HG03565 (cell line): ENCODE data around the gene C12orf50.
"Not testable (repeated sequence)": the region's sequence is repeated elsewhere in the genome, so short reads cannot be mapped to it uniquely, and the experiment has no call there.

Source experiments
- ATAC-seq: cut with Tn5 transposase; IDR thresholded peaks from one replicate; pipeline ENCODE4 v1.9.1; 2021; ENCODE audit warnings: mild to moderate bottlenecking, moderate library complexity; ENCODE audit not compliant: unreplicated experiment

The C12orf50 gene, protein sequence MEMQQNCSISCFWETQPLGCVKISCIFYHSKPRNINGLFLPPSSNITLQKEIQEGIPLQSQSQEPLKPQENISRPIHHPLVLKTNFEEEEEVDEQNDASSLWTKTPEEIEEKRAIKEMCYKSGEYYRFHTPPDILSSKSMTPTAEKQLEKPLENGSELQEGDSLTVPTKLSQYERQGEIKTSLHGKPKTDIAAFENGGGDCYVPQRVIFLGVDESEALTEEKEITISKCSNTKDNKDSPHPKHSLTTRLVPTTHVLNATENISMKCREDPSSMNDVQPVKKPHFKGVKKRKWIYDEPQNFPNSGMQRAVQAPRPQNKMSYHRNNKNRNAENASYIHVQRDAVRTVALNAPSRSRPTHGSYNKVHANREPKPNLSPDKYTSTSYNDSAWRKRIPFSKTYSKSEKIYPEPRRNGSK

DNA sequence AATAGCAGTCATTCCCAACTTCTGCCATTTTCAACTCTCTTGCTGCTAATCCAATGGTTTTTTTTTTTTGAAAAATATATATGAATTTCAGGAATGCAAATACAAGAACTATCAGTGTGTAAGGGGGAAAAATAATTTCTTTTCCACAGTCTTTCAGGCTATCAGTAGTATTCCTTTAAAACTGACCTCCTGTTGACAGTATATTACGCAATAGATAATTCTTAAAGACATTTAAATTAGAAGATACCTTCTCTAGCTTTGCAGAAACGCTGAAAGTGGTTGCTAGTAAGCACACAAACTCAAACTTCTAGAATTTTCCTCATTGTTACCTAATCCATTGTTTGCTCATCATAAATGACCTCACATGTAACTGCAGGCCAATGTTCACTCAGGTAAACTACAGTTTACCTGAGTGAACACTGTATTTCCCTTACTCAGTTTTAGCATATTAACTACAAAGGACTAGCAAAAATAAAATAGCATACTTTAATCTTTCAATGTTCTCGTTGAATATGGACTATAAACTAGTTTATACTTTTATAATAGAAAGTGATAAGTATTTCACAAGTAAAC is at the start of gene C12orf50:
TSS of gene C12orf50 (minus strand) at position 309 of the 573 bp plus-strand sequence. CDS start 2,439 bp downstream, outside the sequence.
- ATAC-seq, result no peak

DNA sequence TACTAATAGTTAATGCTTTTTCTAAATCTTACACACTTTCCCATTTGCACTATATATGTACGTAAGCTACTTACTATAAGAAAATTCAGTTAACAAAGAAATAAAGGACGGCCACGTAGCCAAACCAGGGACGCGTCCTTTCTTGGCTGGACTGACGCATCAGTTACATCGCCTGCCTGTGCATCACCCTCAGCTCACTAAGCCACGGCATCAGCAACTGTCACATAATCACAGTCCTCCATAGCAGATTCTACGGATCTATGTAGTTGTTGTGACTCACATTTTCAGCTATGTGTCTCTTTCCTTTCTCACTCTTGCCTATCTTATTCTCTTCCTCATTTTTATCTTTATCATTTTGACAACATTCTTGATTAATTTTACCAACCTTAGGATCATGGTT is 38.1 kb upstream of the C12orf50 start:
- ATAC-seq, result no peak

DNA sequence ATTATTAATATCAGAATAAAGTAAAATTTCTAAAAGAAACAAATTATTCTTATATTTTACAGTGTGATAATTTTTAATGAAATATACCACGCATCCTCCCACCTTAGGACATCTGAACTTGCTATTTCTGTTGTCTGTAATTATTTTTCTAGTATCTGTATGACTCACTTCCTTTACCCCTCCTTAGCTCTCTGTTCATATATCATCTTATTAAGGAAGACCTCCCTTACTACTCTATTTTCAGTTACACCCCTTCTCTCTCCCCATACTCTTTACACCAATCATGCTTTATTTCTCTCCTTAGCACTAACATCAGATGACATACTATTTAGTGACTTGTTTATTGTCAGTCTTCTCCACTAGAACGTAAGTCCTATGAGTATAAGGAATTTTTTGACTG is 34.2 kb upstream of the C12orf50 start:
- ATAC-seq, result peak; percentile 94

DNA sequence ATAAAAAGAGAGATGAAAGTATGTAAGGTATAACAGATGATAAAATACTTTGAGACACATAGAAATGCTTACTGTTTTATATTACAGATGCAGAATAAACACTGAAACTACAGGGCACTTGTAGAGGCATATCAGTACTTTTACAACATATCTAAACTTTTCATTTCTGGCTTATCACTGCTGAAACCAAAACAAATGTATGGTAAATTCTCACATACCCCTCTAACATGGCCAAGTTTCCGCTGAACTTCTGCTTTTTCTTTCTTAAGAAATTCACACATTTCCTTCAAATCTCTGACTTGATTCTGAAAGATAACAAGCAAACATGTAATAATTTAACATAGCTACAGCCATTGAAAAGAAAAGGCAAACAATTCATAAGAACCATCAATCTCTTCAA is 33.3 kb upstream of the C12orf50 start:
- peak; percentile 66 for ATAC-seq

DNA sequence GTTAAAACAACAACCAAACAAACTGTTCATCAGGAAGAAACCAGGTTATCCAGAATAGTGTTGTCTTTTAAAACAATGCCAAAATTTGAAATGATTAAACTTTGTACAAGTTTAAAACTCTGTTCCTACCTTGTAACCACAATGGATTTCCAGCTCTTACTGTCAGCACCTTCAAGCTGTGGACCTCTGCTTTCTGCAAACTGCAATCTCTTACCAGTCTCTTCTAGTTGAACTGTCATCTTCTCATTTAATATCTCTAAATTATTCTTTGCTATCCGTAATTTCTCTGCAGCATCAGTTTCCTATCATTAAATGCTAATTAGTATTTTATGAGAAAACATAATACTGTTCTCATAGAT is 29.5 kb upstream of the C12orf50 start:
- ATAC-seq, result no peak

DNA sequence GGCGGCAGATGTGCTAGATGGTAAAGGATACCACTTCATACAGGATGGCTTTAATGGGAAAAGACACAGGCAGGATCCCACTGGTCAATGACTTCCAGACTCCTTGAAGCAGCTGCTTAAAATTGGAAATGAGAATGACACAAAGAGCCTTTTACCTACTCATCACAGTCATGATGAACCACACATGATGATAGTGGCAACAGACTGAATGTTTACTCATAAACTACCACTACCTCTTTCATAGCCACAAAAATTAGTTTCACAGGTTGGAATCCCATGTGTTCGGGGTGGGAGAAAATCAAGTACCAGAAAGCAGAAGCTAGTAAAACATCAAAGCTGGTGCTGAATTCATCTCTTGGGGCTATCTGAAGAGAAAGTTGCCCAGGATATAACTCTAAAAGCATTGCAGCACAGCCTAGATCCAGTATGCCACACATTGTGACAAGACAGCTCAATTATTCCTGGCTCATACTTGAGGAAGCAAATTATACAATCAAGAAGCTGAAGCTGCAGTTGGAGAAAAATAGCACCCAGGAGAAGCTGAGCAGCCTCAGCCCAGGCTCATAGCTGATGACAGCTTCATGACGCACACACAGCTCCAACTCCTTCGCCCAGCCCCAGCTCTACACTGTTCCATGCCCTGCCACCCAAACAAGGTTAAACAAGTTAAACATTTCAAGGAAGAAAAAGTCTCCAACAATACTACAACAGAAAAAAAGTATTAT is 29.0 kb upstream of the C12orf50 start:
- no peak for ATAC-seq

DNA sequence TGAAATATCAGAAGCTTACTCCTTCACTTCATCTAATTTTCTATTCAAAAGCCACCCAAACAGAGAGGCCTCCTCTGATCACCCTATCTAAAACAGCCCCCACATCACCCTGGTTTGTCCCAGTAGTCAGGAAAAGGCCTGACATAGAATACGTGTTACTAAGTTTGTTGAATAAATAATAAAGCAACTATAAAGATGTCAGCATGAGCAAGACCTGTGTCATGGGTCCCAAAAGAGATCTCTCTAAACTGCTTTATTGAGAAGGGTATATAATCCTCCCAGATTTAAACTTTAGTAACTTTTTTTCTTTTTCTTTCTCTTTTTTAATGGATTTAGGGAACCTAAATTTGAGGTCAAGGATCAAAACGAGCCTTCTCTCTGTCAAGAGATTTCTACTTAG is 27.4 kb upstream of the C12orf50 start:
- ATAC-seq, result no peak

DNA sequence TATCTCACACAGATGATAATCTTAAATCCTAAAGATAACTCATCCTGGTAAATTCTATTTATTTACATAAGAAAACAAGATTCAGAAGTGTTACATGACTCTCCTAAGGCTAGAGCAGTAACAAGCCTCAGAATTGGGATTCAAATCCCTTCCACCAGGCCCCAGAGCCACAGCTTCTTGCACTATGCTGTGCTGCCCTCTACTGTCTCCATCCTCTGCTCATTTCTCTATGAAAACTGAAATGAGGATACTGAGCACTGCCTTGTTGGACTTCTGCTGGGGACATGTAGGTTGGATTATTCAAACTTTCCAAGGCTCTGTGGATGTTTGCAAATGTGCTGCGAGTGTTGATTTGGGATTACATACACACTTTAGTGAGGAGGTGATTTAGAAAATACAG is 23.5 kb upstream of the C12orf50 start:
- ATAC-seq, result peak; percentile 60

DNA sequence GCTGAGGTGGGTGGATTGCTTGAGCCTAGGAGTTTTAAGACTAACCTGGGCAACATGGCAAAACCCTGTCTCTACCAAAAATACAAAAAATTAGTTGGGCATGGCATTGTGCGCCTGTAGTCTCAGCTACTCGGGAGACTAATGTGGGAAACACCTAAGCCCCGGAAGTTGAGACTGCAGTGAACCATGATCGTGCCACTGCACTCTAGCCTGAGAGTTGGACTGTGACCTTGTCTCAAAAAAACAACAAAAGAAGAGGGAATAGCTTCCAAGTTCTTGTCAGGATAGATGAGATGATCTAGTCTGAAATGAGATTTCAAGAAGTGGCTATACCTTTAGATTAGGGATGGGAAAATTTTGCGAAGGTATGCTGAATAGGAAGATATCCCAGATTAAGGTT is 14.8 kb upstream of the C12orf50 start:
- ATAC-seq, result no peak

DNA sequence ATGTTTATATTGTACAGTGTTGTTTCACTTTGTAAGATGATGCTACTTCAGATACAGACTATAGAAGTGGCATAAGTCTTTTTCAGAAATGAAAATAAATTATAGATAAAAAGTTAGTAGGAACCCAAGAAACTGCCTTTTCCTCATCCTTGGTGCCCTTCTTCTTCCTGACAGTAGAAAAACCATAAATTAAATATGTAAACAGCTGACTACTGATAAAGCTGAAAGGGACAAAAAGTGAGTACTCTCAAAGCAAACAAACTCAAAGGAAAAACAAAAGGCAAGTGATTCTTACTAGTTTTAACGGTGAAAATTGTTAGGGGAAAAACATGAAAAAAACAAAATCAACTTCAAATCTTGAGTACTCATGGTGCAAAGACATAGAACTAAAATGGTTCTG is 8.6 kb upstream of the C12orf50 start:
- ATAC-seq, result no peak

DNA sequence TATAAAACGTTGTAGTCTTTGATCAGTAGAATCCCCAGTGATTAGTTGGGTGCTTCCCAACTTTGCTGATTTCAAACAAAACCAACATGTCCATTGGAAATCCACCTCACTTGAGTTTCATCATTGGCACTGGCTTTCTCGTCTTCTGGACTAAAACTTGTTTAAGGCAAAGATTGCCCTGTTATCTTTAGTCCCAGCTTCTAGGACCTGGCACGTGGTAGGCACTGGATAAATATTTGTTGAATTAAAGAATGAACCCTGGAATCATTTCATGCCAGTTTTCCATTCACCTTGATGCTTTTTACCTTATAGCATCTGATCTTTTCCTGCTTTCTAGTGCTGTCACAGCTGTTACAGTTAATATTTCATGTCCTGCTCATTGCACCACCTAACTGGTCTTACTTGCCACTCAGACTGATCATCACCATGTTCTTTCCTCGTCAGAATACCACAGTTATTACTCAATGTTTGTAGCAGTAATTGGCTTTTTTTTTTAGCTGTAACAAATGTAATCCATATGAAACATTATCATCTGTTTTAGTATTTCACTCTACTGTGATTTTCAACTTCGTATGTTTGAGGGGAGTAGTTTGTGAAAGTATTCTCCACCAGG is 7.3 kb upstream of the C12orf50 start:
- ATAC-seq, result no peak

DNA sequence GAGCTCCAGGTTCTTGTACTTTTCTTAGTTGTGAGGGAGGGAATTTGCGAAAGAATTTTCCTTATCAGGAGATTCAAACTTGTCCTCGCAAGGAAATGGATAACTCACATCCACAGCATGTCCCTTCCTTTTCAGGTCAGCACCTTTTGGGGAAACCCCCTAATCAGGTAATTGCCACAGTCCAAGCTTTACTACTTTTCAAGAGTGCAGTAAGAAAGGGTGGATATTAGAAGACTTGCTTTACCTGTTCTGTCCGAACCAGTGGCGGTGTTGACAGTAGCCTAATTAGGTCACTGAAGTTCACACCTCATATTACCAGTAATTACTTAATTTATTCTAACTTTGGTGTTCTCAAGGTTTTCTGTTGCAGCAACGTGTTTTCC is 6.7 kb upstream of the C12orf50 start:
- ATAC-seq, result peak; percentile 6

DNA sequence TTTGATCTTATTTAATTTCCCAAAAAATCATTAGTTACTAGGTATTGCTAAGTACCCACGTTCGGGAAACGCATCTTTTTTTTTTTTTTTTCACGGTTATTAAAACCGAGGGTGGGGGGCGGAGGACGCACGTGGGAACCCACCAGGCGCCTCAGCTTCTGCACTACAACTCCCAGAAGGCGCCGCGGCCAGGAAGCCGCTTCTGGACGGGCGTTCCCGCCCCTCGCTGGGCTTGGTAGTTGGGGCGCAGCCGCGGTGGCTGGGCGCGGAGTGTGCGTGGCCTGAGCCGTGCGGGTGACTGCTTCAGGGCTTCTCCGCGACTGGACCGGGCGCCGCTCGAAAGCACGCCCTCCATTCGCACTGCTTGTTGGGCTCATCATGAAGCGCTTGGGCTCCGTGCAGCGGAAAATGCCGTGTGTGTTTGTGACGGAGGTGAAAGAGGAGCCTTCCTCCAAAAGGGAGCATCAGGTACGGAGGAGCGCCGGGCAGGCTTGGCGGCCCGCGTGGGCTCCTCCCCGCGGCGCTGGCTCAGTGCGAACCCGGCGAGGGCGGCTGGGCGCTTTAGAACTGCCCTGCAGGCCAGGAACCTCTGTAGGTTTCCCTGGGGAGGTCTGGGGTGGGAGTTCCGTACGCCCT is 6.2 kb upstream of the C12orf50 start:
- ATAC-seq, result peak; percentile 99

DNA sequence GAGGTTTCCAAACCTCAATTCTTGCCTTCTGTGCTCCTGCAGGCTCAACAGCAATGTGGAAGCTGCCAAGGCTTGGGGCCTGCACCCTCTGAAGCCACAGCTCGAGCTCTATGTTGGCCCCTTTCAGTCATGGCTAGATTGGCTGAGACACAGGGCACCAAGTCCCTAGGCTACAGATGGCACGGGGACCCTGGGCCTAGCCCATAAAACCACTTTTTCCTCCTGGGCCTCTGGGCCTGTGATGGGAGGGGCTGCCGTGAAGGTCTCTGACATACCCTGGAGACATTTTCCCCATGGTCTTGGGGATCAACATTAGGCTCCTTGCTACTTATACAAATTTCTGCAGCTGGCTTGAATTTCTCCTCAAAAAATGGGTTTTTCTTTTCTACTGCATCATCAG is 2.0 kb upstream of the C12orf50 start:
- ATAC-seq, result not testable (repeated sequence)

DNA sequence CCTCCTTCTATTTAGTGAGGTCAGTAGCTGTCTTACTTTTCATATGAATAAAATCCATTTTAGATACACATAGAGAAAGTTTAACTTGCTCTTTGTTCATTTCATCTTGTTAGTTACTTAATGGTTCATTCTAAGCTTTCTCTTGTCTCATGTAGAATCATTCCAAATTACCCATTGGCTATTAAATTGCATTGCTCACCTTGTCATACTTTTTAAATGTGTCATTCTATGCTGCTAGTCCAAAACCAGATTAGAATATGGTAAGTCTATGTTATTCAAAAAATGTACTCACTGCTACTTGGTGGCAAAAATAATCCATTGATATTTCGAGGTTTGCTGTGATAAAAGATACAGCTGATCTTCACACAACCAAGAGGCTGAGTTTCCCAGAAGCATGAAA is 3.0 kb downstream of the C12orf50 start:
- ATAC-seq, result no peak

DNA sequence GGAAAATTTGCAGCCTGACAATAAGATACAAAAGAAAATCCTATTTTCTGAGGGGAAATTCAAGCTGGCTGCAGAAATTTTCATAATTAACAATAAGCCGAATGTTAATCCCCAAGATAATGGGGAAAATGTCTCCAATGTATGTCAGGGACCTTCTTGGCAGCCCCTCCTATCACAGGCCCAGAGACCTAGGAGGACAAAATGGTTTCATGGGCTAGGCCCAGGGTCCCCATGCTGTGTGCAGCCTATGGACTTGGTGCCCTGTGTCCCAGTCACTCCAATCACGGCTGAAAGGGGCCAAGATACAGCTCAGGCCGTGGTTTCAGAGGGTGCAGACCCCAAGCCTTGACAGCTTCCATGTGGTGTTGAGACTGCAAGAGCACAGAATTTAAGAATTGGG is 11.2 kb downstream of the C12orf50 start:
- no peak for ATAC-seq

DNA sequence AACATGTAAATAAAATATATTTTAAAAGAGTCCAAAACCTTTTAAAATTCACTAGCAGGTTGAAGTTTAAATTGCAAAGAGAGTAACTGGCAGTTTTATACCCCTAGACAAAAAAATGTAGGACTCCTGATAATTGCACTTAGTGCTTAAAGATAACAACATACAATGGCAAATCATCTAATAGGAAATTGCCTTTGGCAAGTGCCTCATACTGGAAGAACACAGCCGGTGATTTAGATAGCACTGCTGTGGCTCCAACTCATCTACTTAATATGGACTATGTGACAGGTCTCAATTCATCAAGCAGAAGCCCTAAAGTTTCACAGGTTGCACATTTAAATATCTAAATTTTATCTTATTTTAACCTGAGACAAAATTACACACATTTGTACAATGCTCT is 13.4 kb downstream of the C12orf50 start:
- no peak for ATAC-seq

DNA sequence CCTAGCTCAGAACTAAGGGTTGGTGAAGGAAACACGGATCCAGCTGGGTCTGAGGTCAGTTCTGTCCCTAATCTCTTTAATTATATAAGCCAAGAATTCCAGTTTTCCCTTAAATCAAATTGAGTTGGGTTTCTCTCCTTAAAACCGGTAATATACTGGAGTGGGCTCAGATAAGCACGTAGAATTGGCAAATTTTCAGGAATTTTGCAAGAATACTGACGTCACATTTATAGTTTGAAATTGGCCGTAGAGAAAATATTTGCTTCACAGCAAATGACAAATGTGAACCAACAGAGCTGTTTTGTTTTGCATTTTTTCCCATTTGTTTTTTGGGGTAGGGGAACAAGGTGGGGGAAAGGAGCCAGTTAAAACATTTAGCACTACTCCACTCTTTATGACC is 17.4 kb downstream of the C12orf50 start:
- no peak for ATAC-seq

DNA sequence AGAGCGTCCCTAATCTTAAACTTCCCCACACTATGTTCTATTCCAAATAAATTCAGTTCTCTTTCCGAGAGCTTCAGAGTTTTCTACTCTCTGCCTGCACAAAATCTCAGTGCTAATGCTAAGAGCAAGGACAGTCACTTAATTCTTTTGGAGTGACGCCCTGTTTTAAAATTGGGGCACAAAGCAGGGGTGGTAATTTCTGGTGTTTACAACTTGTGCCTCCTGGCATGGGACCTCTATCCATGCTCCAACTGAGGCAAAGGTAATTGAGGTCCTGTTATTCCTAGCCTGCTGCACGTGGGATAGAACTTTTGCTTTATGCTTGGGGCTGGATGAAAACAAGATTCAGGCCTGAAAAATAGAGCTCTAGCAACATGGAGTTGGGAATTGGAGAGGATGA is 22.9 kb downstream of the C12orf50 start:
- ATAC-seq, result no peak

DNA sequence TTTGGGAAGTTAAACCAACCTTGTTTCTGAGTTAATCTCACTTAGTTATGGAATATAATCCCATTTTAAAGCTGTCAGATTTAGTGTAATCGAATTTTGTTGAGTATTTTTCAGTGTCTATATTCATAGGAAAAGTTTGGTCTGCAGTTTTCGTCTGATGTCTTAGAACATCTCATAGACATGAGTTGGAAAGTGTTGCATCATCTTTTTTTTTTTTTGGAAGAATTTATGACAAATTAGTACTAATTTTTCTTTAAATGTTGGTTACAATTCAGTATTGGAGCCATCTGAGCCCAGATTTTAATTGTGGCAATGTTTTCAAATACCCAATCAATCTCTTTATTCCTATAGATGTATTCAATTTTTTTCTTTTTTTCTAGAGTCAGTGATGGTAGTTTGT is 27.9 kb downstream of the C12orf50 start:
- ATAC-seq, result no peak

DNA sequence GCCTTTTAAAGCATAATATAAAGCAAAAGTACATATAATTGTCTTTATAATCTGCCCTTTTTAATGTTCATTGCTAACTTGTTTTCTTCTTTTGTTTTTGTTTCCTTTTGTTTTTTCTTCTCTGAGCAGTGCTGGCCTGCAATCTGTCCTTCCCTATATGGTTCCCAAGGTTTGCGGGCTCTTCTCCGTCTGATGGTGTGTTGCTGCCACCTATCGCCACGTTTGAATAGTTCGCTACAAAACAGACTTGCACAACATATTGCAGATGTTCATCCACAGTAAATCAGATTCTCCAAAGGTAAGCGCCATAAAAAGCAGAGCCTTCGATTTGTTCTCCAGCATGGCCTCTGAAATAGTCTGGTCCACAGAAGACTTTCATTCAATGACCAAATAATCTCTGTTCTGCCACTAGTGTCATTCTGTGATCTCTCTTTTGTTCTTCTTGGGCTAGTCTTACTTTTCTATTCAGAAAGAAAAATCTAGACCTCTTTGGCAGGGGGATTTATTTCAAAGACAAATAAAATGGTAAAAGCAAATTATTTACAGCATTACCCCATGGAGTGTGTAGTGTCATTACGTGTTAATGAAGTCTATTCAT is 33.5 kb downstream of the C12orf50 start:
- ATAC-seq, result peak; percentile 88
